Mesothelial cell of epicardium (in vitro differentiated cells): ENCODE data around the gene RBM19. TPM values are rescaled to one million over a fixed set of nuclear protein-coding genes. Genes with fewer than 3 reads are reported as not detected.

ENCODE experiments used
- DNase-seq, 2 experiments: peaks; one replicate each; pipeline ENCODE4 v3.0.0; 2021; ENCODE audit warnings: low spot score in 2 of 2; ENCODE audit not compliant: unreplicated experiment in 2 of 2
- H3K27ac Mint-ChIP-seq: 2 replicates; pipeline ENCODE4 v1.8.0; 2021; ENCODE audit warnings: mixed read lengths
- H3K27me3 Mint-ChIP-seq: 2 replicates; pipeline ENCODE4 v1.8.0; 2021; ENCODE audit warnings: low read depth, mixed read lengths
- H3K36me3 Mint-ChIP-seq: 2 replicates; pipeline ENCODE4 v1.8.0; 2021; ENCODE audit warnings: mixed read lengths
- H3K4me1 Mint-ChIP-seq: 2 replicates; pipeline ENCODE4 v1.8.0; 2021; ENCODE audit warnings: mixed read lengths
- H3K4me3 Mint-ChIP-seq: 2 replicates; pipeline ENCODE4 v1.8.0; 2021; ENCODE audit warnings: mild to moderate bottlenecking, moderate library complexity, mixed read lengths
- H3K9me3 Mint-ChIP-seq: 2 replicates; pipeline ENCODE4 v1.8.0; 2021; ENCODE audit warnings: mixed read lengths
- total RNA-seq: library from RNA; stranded (reverse); gene quantifications from 3 replicates; pipeline ENCODE4 v1.2.1, GENCODE V29; 2021
- TF ChIP-seq, protein P1 (sequence below): fragments of 200-600 bp; sonication (generic); IDR thresholded peaks from one replicate; pipeline ENCODE4 v1.5.0; 2021; ENCODE audit warnings: antibody characterized with exemption; ENCODE audit not compliant: unreplicated experiment

RBM19 gene
- total RNA-seq, 1 donor from 2014 or later, result 43.4 TPM

DNA sequence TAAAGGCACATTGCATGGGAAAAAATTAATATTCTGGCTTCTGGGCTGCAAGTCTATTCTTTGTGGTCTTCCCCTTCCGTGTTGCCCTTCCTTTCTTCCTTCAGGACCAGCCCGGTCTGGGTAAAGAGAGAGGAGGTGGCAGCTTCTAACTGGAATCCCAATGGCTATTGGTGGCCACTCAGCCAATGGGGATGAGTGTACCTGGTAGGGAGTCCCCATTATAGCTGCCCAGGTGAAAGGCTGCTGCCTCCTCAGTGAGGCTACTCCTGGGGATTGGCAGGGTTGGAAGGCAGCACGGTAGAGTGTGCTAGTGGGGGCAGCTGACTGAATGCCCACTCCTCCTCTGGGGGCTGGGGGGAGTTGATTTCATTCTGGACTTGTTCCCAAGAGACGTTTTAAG lies 112.6 kb downstream of the RBM19 start:
- H3K4me3 Mint-ChIP-seq, result no peak overlapping the region
- DNase-seq, result no peak
- no peaks in the 10 kb centered on the region for H3K4me1 Mint-ChIP-seq
- TF ChIP-seq, protein P1, sequence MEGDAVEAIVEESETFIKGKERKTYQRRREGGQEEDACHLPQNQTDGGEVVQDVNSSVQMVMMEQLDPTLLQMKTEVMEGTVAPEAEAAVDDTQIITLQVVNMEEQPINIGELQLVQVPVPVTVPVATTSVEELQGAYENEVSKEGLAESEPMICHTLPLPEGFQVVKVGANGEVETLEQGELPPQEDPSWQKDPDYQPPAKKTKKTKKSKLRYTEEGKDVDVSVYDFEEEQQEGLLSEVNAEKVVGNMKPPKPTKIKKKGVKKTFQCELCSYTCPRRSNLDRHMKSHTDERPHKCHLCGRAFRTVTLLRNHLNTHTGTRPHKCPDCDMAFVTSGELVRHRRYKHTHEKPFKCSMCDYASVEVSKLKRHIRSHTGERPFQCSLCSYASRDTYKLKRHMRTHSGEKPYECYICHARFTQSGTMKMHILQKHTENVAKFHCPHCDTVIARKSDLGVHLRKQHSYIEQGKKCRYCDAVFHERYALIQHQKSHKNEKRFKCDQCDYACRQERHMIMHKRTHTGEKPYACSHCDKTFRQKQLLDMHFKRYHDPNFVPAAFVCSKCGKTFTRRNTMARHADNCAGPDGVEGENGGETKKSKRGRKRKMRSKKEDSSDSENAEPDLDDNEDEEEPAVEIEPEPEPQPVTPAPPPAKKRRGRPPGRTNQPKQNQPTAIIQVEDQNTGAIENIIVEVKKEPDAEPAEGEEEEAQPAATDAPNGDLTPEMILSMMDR, result no peak
- no peak overlapping the region for H3K27ac Mint-ChIP-seq
- no peaks in the 10 kb centered on the region for H3K9me3 Mint-ChIP-seq
- H3K27me3 Mint-ChIP-seq, result no peaks in the 10 kb centered on the region
- no peaks in the 10 kb centered on the region for H3K36me3 Mint-ChIP-seq

DNA sequence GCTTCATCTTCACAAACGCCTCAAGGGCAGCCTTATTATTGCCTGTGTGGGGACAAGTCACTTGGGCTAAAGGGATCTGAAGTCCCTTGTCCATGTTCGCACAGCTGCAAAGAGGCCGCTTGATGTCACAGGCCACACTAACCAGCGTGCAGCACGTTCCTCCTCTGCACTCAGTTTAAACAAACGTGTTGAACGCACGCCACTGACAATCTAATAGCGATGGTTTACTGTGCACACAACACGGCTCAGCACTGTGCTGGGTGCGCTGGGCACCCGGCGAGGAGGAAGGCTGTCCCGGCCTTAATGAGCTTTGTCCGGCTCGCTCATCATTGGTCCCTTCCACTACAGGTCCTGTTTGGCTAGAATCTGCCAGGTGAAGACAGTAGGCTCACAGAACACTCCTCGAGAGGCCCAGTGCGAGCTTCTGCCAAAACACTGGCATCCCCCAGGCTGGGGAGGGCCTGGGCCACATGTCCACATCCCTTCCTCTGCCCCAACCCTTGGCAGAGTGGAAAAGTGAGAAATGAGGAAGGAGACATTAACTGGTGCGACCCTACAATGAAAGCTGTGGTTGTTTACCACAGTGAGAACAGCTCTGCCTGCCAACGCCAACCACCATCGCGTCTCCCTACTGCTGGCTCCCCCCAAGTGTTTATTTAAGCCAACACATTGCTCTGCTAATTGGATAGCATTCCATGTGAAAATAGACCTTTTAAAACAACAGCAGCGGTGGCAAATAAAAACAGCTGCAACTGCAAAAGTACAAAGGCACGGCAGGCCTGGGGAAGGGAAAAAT lies 113.2 kb downstream of the RBM19 start:
- Mint-ChIP-seq H3K9me3 (no peaks in the 10 kb centered on the region), H3K27me3 (no peaks in the 10 kb centered on the region), H3K27ac (no peak overlapping the region), H3K4me3 (no peak overlapping the region), H3K36me3 (no peaks in the 10 kb centered on the region), H3K4me1 (no peaks in the 10 kb centered on the region)
- TF ChIP-seq, protein P1, result no peak
- DNase-seq, result no peak

DNA sequence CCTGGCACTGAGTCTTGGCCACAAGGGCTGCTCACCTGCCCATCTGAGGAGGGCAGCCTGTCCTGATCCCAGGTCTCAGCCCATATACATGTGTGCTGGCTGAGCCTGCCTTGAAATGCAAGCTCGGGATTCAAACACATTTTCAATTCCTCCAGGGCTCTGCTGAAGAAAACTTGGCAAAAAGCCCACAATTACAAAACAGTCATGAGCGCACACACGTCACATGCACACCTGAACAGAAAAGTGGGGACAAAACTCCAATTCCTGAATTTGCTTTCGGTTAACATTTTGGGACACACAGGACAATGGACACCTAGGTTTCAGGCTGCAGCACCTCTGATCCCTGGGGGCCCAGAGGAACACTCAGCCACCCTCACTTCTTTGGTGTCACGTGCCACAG lies 113.9 kb downstream of the RBM19 start:
- Mint-ChIP-seq H3K4me1 (no peaks in the 10 kb centered on the region), H3K9me3 (no peaks in the 10 kb centered on the region), H3K27ac (no peak overlapping the region), H3K36me3 (no peaks in the 10 kb centered on the region), H3K27me3 (no peaks in the 10 kb centered on the region), H3K4me3 (no peak overlapping the region)
- no peak for DNase-seq
- TF ChIP-seq, protein P1, result no peak

DNA sequence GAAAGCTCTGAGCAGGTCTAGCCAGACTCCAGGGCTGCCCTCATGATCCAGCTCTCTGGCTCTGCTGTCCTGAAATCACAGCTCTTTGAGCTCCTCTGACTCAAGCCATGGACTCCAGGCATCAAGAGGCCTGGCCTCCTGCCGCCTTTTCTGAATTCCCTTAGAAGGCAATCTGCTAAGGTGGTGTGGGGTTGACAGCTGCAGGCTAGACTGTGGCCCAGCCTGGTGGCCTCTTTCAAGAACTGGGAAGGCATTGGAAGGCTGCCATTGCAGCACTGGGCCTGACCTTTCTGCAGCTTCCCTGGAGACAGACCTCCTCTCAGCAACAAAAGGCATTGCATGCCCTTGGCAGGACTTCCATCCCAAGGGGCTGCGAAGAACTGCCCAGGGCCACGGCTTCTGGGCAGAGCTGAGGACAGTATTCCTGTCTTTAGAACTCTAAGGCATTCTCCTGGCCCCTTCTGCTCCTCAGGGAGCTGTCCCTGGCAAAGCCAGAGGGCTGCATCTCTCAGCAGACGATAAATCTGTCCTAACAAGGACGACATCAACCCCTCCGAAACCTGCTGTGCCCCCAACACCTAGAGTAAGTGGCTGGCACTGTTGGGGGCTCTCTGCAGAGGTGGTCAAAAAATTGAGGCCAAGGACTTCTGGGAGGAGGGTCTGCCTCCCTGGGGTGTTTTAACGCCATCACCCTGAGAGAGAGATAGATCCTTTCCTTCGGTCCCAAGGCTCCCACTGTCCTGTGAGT lies 115.6 kb downstream of the RBM19 start:
- Mint-ChIP-seq H3K4me1 (peaks cover 5% of the 10 kb centered on the region), H3K9me3 (no peaks in the 10 kb centered on the region), H3K27me3 (no peaks in the 10 kb centered on the region), H3K27ac (no peak overlapping the region), H3K4me3 (no peak overlapping the region), H3K36me3 (peaks cover 6% of the 10 kb centered on the region)
- no peak for DNase-seq
- TF ChIP-seq, protein P1, result no peak

DNA sequence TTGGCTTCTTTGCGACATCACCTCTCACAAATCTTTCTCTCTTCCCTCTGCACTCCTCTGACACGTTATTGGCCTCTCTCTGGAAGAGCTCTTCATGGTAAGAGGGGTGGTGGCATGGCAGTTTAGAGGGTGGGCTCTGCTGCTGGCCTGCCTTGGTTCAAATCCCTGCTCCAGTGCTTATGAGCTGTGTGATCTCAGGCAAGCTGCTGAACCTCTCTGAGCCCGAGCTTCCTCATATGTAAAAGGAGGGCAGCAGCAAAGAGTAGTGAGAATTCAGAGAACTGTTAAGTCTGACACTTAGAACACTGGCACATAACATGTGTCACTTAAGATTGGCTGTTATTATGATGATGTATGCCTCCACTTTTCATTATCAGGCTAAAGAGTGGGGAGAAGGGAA lies 118.3 kb downstream of the RBM19 start:
- peaks cover 6% of the 10 kb centered on the region for H3K36me3 Mint-ChIP-seq
- no peaks in the 10 kb centered on the region for H3K9me3 Mint-ChIP-seq
- H3K4me1 Mint-ChIP-seq, result peaks cover 5% of the 10 kb centered on the region
- no peak for DNase-seq
- no peaks in the 10 kb centered on the region for H3K27me3 Mint-ChIP-seq
- H3K27ac Mint-ChIP-seq, result no peak overlapping the region
- H3K4me3 Mint-ChIP-seq, result no peak overlapping the region
- TF ChIP-seq, protein P1, result no peak
